ENCODE results near the gene CHMP4A. TPM values are rescaled to one million over a fixed set of nuclear protein-coding genes. Genes with fewer than 3 reads are reported as not detected.

The CHMP4A gene
- total and polyA plus RNA-seq, 2 experiments from 2014 or later, result 25.6 to 73.6 TPM

DNA sequence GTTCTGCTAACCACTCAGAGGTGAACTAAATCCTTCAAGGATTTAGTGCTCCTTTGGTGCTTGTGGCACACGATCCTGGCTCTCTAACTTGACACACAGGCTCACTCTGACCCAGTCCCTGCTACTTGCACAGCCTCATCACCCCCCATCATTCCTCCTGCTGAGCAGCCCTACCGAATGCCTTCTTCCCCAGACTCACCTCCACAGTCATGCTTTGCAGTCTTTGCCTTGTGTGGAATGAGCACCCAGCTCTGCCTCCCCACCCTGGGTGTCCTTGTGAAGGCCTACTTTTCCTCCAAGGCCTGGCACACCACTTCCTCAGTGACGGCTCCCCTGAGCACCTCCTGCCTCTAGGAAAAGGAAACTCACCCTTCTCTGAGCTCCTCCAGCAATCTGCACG, 37.1 kb upstream of the CHMP4A start:
- Histone ChIP-seq H3K9me3 (ENCODE audit: low read depth) (no peaks in the 10 kb centered on the region), H3K4me3 (no peak overlapping the region), H3K4me2 (no peak overlapping the region), H3K9me2 (replicated peaks; ENCODE audit: insufficient read depth) (no peaks in the 10 kb centered on the region), H4K20me1 (ENCODE audit: insufficient read depth, poor library complexity, severe bottlenecking) (no peaks in the 10 kb centered on the region), H3K27me3 (no peaks in the 10 kb centered on the region), H3K27ac (no peak overlapping the region), H2AFZ (no peak overlapping the region), H3K36me3 (replicated peaks; ENCODE audit: insufficient read depth, low read depth) (no peaks in the 10 kb centered on the region), H3K79me2 (no peaks in the 10 kb centered on the region), H3K4me1 (ENCODE audit: insufficient read depth) (peaks cover 8% of the 10 kb centered on the region)
- TF ChIP-seq EZH2phosphoT487 (IDR thresholded peaks at IDR 0.05; ENCODE audit: low read depth, severe bottlenecking, unreplicated experiment) (no peak), EZH2 (IDR thresholded peaks at IDR 0.05; ENCODE audit: borderline replicate concordance) (no peak)
- TF ChIP-seq, protein P1, sequence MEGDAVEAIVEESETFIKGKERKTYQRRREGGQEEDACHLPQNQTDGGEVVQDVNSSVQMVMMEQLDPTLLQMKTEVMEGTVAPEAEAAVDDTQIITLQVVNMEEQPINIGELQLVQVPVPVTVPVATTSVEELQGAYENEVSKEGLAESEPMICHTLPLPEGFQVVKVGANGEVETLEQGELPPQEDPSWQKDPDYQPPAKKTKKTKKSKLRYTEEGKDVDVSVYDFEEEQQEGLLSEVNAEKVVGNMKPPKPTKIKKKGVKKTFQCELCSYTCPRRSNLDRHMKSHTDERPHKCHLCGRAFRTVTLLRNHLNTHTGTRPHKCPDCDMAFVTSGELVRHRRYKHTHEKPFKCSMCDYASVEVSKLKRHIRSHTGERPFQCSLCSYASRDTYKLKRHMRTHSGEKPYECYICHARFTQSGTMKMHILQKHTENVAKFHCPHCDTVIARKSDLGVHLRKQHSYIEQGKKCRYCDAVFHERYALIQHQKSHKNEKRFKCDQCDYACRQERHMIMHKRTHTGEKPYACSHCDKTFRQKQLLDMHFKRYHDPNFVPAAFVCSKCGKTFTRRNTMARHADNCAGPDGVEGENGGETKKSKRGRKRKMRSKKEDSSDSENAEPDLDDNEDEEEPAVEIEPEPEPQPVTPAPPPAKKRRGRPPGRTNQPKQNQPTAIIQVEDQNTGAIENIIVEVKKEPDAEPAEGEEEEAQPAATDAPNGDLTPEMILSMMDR (IDR thresholded peaks at IDR 0.05; ENCODE audit: poor library complexity), result no peak
- no peak for DNase-seq (ENCODE audit: low spot score)
- 81% methylated on average over 4 of the region's 4 CpGs for WGBS (ENCODE audit: low lambda C conversion rate, missing lambda C conversion rate)

DNA sequence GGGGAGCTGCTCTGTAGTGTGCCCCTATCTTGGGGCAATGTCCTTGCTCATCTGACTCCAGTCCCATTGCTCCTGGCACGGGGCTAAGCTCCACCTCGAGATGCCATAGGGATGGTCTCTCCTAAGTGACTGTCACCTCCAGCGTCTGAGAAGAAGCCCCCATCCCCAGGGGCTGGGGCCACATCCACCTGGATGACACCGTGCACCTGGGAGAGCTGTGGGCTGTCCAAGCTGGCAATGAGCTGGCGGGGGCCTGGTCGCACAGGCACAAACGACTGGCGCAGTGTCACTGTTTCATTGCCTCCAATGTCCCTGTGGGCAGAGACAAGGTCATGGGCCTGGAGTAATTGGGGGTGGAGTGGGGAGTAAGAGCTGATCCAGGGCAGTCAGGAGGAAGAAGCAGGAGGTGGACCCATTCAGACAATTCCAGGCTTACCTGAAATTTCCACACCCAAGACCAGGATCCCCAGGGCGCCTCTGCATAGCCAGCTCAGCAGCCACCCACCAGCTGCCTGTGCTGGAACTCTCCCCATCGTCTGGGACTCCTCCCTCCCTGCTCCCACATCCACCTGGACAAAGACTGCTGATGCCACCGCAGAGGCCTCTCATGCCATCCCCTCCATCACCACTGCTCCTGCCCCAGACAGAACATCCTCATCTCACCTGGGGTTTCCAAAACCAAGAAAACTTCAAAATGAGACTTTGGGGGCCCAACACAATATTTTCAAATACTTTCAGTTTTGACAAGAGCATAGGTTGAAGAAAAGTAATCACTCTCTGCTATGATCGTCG, 36.1 kb upstream of the CHMP4A start:
- no peaks in the 10 kb centered on the region for H3K27me3 ChIP-seq
- no peaks in the 10 kb centered on the region for H3K36me3 ChIP-seq (replicated peaks; ENCODE audit: insufficient read depth, low read depth)
- H3K27ac ChIP-seq, result no peak overlapping the region
- no peak for DNase-seq (ENCODE audit: low spot score)
- no peaks in the 10 kb centered on the region for H3K9me3 ChIP-seq (ENCODE audit: low read depth)
- 76% methylated on average over 13 of the region's 13 CpGs for WGBS (ENCODE audit: low lambda C conversion rate, missing lambda C conversion rate)
- no peaks in the 10 kb centered on the region for H4K20me1 ChIP-seq (ENCODE audit: insufficient read depth, poor library complexity, severe bottlenecking)
- H3K4me1 ChIP-seq (ENCODE audit: insufficient read depth), result peaks cover 8% of the 10 kb centered on the region
- no peak overlapping the region for H3K4me2 ChIP-seq
- H3K4me3 ChIP-seq, result no peak overlapping the region
- H3K9me2 ChIP-seq (replicated peaks; ENCODE audit: insufficient read depth), result no peaks in the 10 kb centered on the region
- no peak overlapping the region for H2AFZ ChIP-seq
- TF ChIP-seq EZH2 (IDR thresholded peaks at IDR 0.05; ENCODE audit: borderline replicate concordance) (no peak), EZH2phosphoT487 (IDR thresholded peaks at IDR 0.05; ENCODE audit: low read depth, severe bottlenecking, unreplicated experiment) (no peak)
- TF ChIP-seq, protein P1 (IDR thresholded peaks at IDR 0.05; ENCODE audit: poor library complexity), result no peak
- no peaks in the 10 kb centered on the region for H3K79me2 ChIP-seq

DNA sequence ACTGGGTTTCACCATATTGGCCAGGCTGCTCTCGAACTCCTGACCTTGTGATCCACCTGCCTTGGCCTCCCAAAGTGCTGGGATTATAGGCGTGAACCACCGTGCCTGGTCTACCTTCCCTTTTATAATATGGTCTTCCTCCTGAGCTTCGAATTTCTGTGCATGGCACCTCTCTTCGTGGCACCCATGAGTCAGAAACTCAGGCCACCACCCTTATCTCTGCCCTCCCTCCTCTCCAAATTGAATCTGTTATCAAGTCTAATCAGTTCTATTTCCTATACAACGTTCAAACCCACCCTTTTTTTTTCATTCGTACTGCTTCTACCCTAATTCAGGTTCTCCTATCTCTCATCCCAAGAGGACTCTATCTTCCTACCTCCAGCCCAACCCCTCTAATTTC, 34.1 kb upstream of the CHMP4A start:
- Histone ChIP-seq H3K9me3 (ENCODE audit: low read depth) (no peaks in the 10 kb centered on the region), H2AFZ (no peak overlapping the region), H4K20me1 (ENCODE audit: insufficient read depth, poor library complexity, severe bottlenecking) (no peaks in the 10 kb centered on the region), H3K27me3 (no peaks in the 10 kb centered on the region), H3K4me2 (no peak overlapping the region), H3K79me2 (no peaks in the 10 kb centered on the region), H3K4me1 (ENCODE audit: insufficient read depth) (peaks cover 10% of the 10 kb centered on the region), H3K27ac (no peak overlapping the region), H3K4me3 (no peak overlapping the region), H3K9me2 (replicated peaks; ENCODE audit: insufficient read depth) (no peaks in the 10 kb centered on the region), H3K36me3 (replicated peaks; ENCODE audit: insufficient read depth, low read depth) (no peaks in the 10 kb centered on the region)
- TF ChIP-seq EZH2 (IDR thresholded peaks at IDR 0.05; ENCODE audit: borderline replicate concordance) (no peak), EZH2phosphoT487 (IDR thresholded peaks at IDR 0.05; ENCODE audit: low read depth, severe bottlenecking, unreplicated experiment) (no peak)
- TF ChIP-seq, protein P1 (IDR thresholded peaks at IDR 0.05; ENCODE audit: poor library complexity), result no peak
- no peak for DNase-seq (ENCODE audit: low spot score)
- WGBS (ENCODE audit: low lambda C conversion rate, missing lambda C conversion rate), result 77% methylated on average over 7 of the region's 7 CpGs
